DMS153 (cell line): Measurements from ENCODE around the gene MBP.
A peak's percentile ranks its signal among the peaks of the same experiment; 100 is the strongest.

ENCODE experiments used
- DNase-seq: peaks from one replicate; lab custom pipeline; 2025; lab: John Stamatoyannopoulos, UW

Gene MBP

DNA sequence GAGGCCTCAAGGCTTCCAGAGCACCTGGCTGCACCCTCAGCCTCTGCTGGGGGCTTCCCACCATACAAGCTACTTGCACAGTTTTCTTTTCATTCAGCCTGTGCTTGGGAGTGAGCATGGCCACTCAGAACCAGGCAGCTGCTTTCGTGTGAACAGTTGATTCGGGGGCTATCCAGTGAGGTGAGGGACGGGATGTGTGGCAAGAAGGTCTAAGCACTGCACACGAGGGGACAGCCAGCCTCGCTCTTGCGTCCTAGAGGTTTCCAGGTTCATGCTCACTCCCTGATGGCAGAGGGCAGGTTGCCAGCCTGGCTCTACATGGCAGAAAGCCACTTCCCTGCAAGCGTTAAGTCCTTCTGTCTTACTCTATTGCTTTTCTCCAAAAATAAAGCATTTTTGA lies 146.2 kb downstream of the MBP start:
- no peak for DNase-seq

- DNase-seq, result no peak
Measured at GRCh38 chr18:76985951-76986236, 146.7 kb downstream of the MBP start.

DNA sequence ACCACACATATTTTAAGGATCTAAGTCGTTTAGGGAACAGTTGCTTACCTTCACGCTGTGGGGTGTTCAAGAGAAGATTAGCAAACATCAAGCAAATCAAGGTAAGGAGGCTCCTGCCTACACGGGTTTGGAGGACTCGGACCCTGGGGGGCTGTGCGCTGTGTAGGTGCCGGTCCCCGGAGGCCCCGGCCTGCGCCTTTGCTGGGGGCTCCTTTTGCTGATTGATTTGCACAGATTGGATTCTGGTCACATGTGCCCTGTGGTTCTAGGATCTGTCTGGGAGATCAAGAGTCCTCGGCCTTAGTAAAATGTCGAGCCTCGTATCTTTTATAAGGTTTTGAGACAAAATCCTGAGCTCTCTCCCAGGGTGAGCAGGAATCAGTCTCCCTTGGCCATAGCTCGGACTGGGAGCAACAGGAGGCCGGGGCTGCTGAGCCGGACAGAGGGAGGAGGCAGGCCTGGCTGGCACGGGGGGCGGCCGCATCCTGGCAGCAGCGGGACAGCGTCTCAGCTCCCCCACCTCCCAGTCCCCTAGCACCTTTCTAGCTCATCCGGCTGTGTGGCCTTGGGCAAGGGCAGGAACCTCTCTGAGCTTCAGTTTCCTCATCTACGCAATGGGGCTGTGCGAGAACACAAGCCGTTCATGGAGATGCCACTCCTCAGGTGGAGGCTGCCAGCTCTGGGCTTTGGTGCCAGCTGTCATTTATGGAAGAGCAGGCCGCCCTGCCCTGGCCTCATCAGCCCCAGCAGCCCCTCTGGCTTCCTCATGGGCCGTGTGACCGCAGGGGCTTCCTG lies 147.2 kb downstream of the MBP start:
- DNase-seq, result no peak

DNA sequence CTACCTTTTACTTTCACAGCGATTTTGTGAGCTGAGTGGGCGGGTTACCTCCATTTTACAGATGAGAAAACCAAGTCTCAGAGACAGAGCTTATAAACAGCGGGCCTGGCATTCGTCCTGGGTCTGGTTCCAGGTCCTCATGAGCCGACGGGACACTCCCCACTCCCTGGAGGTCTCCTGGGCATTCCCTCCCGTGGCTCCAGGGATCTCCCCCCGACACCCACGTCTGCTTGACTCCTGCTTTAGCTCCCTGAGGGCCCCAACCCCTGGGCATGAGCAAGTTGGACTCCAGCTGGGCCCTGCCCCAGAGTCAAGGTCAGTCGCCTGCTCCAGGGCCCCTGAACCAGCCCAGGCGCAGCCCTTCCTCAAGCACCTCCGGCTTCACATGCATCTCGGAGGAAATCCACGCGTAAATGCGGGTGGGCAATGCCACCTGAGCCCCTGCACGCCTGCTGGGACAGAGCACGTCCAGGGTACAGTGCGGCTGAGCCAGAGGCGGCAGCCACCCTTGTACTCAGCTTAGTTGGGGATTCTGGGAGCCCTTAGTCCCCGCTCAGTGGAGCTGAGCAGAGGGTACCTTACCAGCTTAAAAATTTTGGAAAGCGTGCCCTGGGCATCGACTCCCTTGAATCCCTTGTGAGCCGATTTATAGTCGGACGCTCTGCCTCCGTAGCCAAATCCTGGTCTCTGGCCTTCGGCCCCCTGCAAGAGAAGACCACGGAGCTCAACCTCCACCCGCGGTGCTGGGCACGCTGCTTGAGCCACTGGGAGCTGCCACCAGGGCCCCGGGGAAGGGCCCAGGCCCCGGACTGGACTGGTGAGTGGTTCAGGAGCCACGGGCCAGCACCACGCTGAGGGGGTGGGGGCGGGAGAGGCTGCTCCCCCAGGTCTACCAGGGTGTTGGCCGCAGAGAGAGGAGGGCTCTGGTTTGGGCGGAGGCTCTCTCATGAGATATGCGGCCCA lies 148.1 kb downstream of the MBP start:
- DNase-seq, result no peak

DNA sequence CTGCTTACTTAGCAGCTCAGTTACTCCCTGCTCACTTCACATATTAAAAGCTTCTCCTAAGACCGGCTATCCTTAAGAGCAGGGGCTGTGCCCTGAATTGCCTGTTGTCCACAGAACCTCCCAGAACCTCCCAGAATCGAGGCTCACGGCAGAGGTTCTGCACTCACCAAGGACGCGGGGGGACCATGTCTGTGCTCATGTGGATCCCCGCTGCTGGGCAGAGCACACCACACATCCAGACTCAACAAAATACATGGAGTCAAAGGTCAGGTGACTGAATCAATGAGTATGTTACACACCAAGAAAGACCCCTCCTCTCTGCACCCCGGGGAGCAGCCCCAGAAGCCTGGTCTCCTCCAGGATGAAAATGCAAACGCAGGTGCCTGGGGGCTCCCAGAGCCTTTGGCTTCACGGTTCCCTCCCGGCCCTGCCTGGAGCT lies 149.0 kb downstream of the MBP start:
- no peak for DNase-seq

- peak; percentile 56 for DNase-seq
Measured at GRCh38 chr18:76982841-76983583, 149.6 kb downstream of the MBP start.

GRCh38 chr18:76982038-76982437 lies 150.5 kb downstream of the MBP start:
- no peak for DNase-seq

DNA sequence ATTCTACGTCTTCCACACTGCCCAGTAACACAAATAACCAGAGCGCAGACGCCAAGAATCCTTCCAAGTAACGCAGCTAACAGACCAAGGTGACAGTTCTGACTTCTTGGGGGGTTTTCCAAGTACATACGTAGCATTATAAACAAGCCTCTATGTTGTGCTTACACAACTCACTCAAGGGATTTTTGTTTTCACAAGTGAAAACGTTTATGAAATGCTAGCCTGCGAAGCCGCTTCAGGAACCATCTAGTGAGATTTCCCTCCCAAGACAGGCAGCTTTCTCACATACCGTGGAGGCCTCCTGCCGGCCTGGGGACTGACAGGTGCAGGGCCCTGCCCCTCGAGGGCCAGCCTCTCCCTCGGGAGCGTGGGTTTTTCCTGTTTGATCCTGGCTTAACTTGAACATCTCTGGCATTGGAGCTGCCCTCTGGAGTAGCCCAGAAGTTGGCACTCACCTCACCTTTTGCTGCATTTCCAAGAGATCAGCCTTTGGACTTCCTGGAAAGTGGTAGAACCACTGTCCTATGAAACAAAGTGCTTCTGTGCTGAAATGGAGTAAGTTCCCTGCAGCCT lies 151.1 kb downstream of the MBP start:
- DNase-seq, result no peak

- no peak for DNase-seq
Measured at GRCh38 chr18:76980663-76981395, 151.8 kb downstream of the MBP start.

DNA sequence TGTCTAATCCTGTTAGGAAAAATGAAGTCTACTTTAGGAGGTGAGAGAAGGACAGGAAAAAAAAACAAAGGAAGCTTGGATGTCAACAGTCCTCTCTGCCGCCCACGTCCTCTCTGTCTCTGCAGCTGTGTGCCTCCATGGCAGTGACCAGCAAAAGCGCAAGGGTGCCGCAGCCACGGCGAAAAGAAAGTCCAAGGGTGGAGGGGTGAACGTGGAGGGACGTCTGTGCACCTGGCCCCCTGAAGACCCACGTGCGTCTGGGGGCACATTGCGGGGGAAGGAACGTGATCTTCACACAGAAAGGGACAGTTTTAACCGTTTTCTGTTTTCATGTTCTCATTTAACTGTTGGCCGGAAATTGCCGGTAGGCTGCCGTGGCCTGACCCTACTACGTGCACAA lies 152.7 kb downstream of the MBP start:
- no peak for DNase-seq

DNA sequence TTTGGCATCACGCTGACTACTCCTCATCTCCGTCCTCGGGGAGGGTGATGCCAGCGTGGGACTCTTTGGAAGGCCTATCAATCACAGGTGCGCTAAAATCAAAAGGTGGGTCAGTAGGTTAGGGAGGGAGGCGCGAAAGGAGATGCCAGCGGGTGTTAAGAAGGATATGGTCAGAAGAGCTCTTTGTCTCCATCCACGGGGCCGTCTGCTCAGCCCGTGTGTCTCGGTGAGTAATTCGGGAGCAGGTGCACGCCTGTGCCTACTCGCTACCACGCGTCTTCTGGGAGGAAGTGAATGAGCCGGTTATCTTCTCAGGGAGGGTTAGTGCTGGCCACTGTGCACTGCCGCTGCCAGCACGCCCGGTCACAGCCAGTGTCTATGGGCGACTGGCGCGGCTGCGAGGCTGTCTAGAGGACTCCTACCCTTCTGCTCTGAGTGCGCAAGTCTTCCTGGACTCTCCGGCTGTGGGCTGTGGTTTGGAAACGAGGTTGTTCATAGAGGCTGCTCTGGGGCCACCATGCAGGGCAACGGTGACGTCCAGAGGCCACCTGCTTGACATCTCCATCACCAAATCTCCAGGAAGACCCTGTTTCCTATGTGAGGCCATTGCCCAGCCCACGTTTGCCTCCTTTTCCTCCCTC lies 153.4 kb downstream of the MBP start:
- DNase-seq, result no peak

DNA sequence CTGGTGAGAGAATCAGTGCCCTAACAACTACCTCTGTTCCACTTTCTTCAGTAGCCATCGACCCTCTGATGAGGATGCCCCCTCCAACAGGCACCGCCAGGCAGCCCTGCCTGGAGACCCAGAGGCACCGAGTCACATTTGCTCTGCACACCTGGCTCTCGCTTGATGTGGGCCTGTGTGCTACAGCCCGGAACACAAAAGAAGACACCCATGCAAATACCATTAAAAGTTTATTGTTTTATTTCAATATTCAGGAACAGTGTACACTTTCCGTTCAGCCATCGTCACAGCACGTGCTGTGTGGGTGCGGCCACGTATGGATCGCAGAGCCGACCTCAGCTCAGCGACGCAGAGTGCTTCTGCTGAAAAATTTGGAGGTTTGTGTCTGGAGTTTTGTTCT lies 154.0 kb downstream of the MBP start:
- no peak for DNase-seq

DNA sequence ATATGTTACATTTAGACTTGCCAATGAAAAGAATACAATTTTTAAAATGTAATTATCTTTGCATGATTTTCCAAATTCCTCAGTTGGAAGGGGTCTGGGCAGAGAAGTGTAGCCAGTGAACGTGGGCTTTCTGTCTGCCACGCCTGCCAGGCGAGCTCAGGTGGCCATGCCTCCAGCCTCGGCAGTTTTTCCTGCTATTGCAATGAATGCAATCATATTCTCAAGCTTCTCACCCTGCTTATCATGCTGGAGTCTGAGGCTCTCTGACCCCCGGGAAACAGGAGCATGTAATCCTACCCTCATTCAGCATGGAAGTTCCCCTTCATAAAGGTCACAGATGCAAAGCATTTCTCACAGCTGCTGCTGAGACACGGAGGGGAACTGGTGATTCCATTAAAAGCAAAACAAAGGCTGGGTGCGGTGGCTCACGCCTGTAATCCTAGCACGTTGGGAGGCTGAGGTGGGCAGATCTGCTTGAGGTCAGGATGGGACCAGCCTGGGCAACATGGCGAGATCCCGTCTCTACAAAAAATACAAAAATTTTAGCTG lies 154.8 kb downstream of the MBP start:
- no peak for DNase-seq

DNA sequence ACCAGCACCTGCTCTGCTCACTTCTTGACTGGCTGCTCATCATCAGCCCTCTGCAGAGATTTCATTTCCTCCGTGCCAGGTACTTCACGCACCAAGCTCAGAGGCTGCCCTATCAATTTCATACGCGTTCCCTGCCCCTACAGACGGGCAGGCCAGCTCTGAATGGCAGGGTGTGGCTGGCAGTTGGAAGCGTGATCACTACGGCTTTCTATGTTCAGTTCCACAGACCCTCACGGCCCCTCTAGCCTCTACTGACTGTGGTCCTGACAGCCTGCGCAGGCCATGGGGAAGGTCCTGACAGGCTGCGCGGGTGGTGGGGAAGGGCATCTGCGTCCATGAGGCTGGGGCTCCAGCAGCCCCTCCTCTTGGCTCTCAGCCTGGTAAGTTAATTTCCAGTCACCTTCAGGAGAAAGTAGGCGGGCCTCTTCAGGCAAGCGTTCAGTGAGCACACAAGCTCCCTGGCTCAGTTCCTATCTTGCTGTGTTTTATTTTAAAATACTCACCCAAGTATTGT lies 155.4 kb downstream of the MBP start:
- DNase-seq, result peak; percentile 47

GRCh38 chr18:76975577-76976110 lies 156.9 kb downstream of the MBP start:
- DNase-seq, result no peak

DNA sequence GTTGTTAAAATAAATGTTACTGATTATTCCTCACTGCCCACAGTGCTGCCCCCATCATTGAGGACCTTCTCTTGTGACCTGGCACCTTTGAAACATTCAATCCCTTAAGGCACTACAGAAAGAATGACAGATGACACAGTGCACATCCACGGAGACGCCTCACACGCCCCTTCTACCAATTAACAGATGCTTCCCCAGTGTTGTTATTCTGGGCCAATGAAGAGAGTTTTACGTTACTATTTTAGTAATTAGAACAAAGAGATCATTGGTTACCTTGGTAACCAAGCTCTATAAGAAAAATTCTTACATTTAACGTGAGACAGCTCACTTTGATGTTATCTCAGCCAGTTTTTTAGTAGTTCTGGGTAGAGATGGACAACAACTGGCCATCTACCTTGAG lies 158.2 kb downstream of the MBP start:
- DNase-seq, result no peak

DNA sequence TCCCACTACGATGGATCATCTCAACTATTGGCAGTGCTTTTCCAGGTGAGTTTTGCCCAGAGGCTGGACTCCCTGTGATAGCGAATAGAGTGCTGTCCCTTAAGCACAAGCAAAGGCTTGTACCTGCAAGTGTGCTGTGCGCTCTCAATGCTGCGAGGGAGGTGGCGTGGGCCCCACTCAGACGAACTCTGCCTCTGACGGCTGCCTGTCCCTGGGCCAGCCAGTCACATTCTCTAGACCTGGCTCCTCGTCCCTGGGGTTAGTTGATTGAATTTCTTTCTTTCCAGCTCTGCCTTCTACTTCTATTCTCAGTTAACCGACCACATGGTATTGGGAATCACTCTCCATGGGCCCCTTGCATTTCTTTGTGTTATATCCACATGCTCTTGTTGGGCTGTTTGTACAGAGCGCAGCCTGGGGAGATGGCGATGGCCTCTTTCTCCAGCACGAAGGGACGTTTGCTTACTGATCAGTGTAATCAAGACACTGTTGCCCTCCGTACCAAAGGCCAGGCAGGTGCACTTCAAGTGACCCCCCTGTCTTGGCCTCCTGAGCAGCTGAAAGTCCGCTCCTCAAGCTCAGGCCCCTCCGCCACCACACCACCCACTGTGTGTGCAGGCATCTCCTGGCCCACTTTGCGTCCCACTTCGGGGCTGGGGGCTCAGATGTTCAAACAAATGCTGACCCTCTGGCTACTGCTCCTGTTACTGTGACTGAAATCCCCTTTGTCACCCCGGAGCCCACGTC lies 158.9 kb downstream of the MBP start:
- no peak for DNase-seq

DNA sequence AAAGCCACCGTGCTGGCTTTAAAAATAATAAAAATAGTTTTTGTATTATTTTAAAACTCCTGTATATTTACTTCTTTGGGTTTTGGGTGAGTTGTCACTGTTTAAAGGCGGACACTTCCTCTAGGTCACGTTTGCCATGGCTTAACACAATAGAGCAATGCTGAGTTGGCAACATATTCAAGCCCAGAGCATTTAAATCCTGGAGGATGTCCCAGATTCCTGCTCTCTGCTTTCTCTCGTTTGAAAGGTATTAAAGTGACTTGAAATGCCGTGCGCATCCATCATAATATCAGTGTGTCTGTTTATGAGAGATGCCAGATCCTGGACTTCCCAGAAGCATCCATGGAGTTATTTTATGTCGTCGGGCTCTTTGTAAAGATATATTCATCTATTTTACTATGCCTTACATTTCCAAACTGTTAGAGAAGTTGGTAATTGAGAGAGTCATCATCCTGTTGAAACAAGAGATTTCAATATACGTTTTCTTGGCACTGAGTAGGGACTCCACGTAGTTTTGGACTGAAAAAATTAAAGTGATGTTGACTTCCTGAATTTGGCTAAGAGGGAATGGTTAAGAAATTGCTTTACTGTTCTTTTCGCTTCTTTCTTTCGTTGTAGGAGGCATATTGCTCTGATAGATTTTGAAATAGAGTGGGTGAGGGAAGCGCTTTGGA lies 159.6 kb downstream of the MBP start:
- DNase-seq, result no peak

- no peak for DNase-seq
Measured at GRCh38 chr18:76972241-76972640, 160.3 kb downstream of the MBP start.
